CD14-positive monocyte (primary cell): ENCODE measurements around the gene HERC4. TPM values are rescaled to one million over a fixed set of nuclear protein-coding genes. Genes with fewer than 3 reads are reported as not detected.

ENCODE experiments used
- DNase-seq, 3 donors: peaks; one replicate each; pipeline ENCODE4 v3.0.0-alpha.2; 2011 to 2022
- H2AFZ ChIP-seq: 2 replicates; pipeline ENCODE4 v1.6.0; 2012; ENCODE audit warnings: mild to moderate bottlenecking, low read depth, low read length, inconsistent platforms; ENCODE audit not compliant: insufficient read depth, poor library complexity, severe bottlenecking
- H3K27ac ChIP-seq, 2 donors: 1 replicate in 1 of 2; 2 replicates in 1 of 2; pipeline ENCODE4 v1.5.1; 2012 to 2013; ENCODE audit warnings: low read length in 2 of 2, control low read depth in 1 of 2, inconsistent platforms in 1 of 2, low read depth in 1 of 2, mild to moderate bottlenecking in 1 of 2
- H3K27me3 ChIP-seq, 2 donors: one replicate each; pipeline versions ENCODE4 v1.6.0 to v1.6.1; 2011 to 2013; ENCODE audit warnings: low read length in 2 of 2; ENCODE audit not compliant: control insufficient read depth in 2 of 2, insufficient read depth in 2 of 2
- H3K36me3 ChIP-seq, 2 donors: replicated peaks in 1 of 2; 1 replicate in 1 of 2; 2 replicates in 1 of 2; pipeline versions ENCODE4 v1.5.1 to v1.6.1; 2012 to 2013; ENCODE audit warnings: low read length in 2 of 2, control low read depth in 1 of 2, inconsistent platforms in 1 of 2, mild to moderate bottlenecking in 1 of 2; ENCODE audit not compliant: insufficient read depth in 2 of 2, control insufficient read depth in 1 of 2
- H3K4me1 ChIP-seq, 2 donors: 1 replicate in 1 of 2; 2 replicates in 1 of 2; pipeline versions ENCODE4 v1.5.1 to v1.6.1; 2012 to 2013; ENCODE audit warnings: low read length in 2 of 2, control low read depth in 1 of 2, inconsistent platforms in 1 of 2, mild to moderate bottlenecking in 1 of 2, moderate library complexity in 1 of 2; ENCODE audit not compliant: insufficient read depth in 2 of 2, control insufficient read depth in 1 of 2
- H3K4me2 ChIP-seq: replicated peaks from 2 replicates; pipeline ENCODE3; 2012; ENCODE audit warnings: low read length, moderate library complexity, mild to moderate bottlenecking; ENCODE audit not compliant: poor library complexity, severe bottlenecking; ENCODE audit errors: extremely low read depth
- H3K4me3 ChIP-seq, 3 experiments: fragments of 200-600 bp in 1 of 3; sonication (generic) in 1 of 3; replicated peaks in 1 of 3; 1 replicate in 2 of 3; 2 replicates in 1 of 3; pipeline ENCODE4 v1.5.1; 2011 to 2013; ENCODE audit warnings: low read length in 3 of 3, mild to moderate bottlenecking in 3 of 3, control low read depth in 2 of 3, low read depth in 2 of 3, inconsistent platforms in 1 of 3, moderate library complexity in 1 of 3
- H3K79me2 ChIP-seq: 2 replicates; pipeline ENCODE4 v1.6.0; 2012; ENCODE audit warnings: mild to moderate bottlenecking, control low read depth, inconsistent platforms, low read length, moderate library complexity; ENCODE audit not compliant: insufficient read depth
- H3K9ac ChIP-seq: 2 replicates; pipeline ENCODE4 v1.6.0; 2017; ENCODE audit warnings: low read length, mild to moderate bottlenecking; ENCODE audit not compliant: insufficient read depth, poor library complexity, severe bottlenecking
- H3K9me3 ChIP-seq, 2 donors: replicated peaks in 1 of 2; 1 replicate in 1 of 2; 2 replicates in 1 of 2; pipeline versions ENCODE4 v1.5.1 to v1.6.1; 2012 to 2013; ENCODE audit warnings: low read length in 2 of 2, control low read depth in 1 of 2; ENCODE audit not compliant: control insufficient read depth in 1 of 2, insufficient read depth in 1 of 2
- H4K20me1 ChIP-seq: 2 replicates; pipeline ENCODE4 v1.6.0; 2012; ENCODE audit warnings: mild to moderate bottlenecking, low read length, control low read depth, moderate library complexity; ENCODE audit not compliant: insufficient read depth
- H3K27ac Mint-ChIP-seq, 7 donors: one replicate each; pipeline ENCODE4 v1.8.0; 2020; ENCODE audit warnings: mild to moderate bottlenecking in 7 of 7, mixed read lengths in 7 of 7, moderate library complexity in 6 of 7, inconsistent platforms in 2 of 7
- H3K27me3 Mint-ChIP-seq, 3 donors: one replicate each; pipeline ENCODE4 v1.8.0; 2021 to 2022; ENCODE audit warnings: low read depth in 3 of 3, mild to moderate bottlenecking in 3 of 3, mixed read lengths in 3 of 3, moderate library complexity in 3 of 3, inconsistent platforms in 1 of 3
- H3K36me3 Mint-ChIP-seq, 2 donors: one replicate each; pipeline ENCODE4 v1.8.0; 2020; ENCODE audit warnings: mixed read lengths in 2 of 2, inconsistent platforms in 1 of 2, mild to moderate bottlenecking in 1 of 2
- H3K4me1 Mint-ChIP-seq: one replicate; pipeline ENCODE4 v1.8.0; 2020; ENCODE audit warnings: mild to moderate bottlenecking, mixed read lengths
- H3K4me3 Mint-ChIP-seq, 2 donors: one replicate each; pipeline ENCODE4 v1.8.0; 2020; ENCODE audit warnings: mild to moderate bottlenecking in 2 of 2, mixed read lengths in 2 of 2, moderate library complexity in 1 of 2
- H3K9me3 Mint-ChIP-seq, 7 donors: one replicate each; pipeline ENCODE4 v1.8.0; 2020 to 2022; ENCODE audit warnings: mixed read lengths in 7 of 7, mild to moderate bottlenecking in 6 of 7, moderate library complexity in 6 of 7, inconsistent platforms in 2 of 7
- CTCF ChIP-seq: fragments of 200-600 bp; IDR thresholded peaks from one replicate; pipeline ENCODE4 v1.8.0; 2022; ENCODE audit warnings: antibody characterized with exemption, mild to moderate bottlenecking
- WGBS: methylation state at CpG from one replicate; pipeline ENCODE4 v1.1.5; 2013; ENCODE audit warnings: missing lambda C conversion rate; ENCODE audit not compliant: insufficient coverage; 5-methylcytosine and 5-hydroxymethylcytosine counted together
- intact Hi-C, 2 donors: fragments of 100-400 bp; cut with micrococcal nuclease; formaldehyde crosslinking; loops; one replicate each; pipeline versions ENCODE4 v1.15.0 to v1.15.1; 2023
- polyA plus RNA-seq, 3 donors: library from polyadenylated mRNA; depleted of rRNA in 1 of 3; unstranded in 2 of 3; stranded (reverse) in 1 of 3; fragments of 300-500 nt in 2 of 3; fragments of >200 nt in 1 of 3; fragmentation: Illumina TruSeq in 2 of 3; gene quantifications; 1 replicate in 2 of 3; 2 replicates in 1 of 3; pipeline ENCODE4 v1.2.3, GENCODE V29; 2012 to 2021

Gene HERC4
- polyA plus RNA-seq, 3 donors = 10.7 to 17.5 (median 14.3) TPM

GRCh38 chr10:68103261-68103878, 28.3 kb upstream of the HERC4 start:
- intact Hi-C loops = no loop called here
- H3K4me3 ChIP-seq = no peak overlapping the region
- H3K4me2 ChIP-seq = no peak overlapping the region
- no peaks in the 10 kb centered on the region for H3K4me1 ChIP-seq
- H3K9ac ChIP-seq = no peak overlapping the region
- H4K20me1 ChIP-seq = no peaks in the 10 kb centered on the region
- H3K9me3 ChIP-seq = no peaks in the 10 kb centered on the region
- no peak overlapping the region for H2AFZ ChIP-seq
- no peaks in the 10 kb centered on the region for H3K27me3 ChIP-seq
- Mint-ChIP-seq H3K4me3 (no peak overlapping the region), H3K9me3 (no peaks in the 10 kb centered on the region), H3K27me3 (peaks cover 0 to 5% (median 3%) of the 10 kb centered on the region in 3 donors), H3K4me1 (peaks cover 2% of the 10 kb centered on the region), H3K36me3 (no peaks in the 10 kb centered on the region), H3K27ac (no peak overlapping the region)
- DNase-seq = no peak
- no peak overlapping the region for H3K27ac ChIP-seq
- TF ChIP-seq CTCF = no peak
- no peaks in the 10 kb centered on the region for H3K36me3 ChIP-seq
- 89% methylated on average over 3 of the region's 4 CpGs for WGBS
- no peaks in the 10 kb centered on the region for H3K79me2 ChIP-seq

GRCh38 chr10:68101066-68101465, 26.0 kb upstream of the HERC4 start:
- intact Hi-C loops = no loop called here
- H3K27me3 ChIP-seq = no peaks in the 10 kb centered on the region
- H3K27ac ChIP-seq = no peak overlapping the region
- no peak for DNase-seq
- no peak overlapping the region for H3K4me2 ChIP-seq
- Mint-ChIP-seq H3K27ac (no peak overlapping the region), H3K36me3 (no peaks in the 10 kb centered on the region), H3K4me1 (peaks cover 2% of the 10 kb centered on the region), H3K4me3 (no peak overlapping the region), H3K27me3 (peaks cover 0 to 5% (median 3%) of the 10 kb centered on the region in 3 donors), H3K9me3 (no peaks in the 10 kb centered on the region)
- no peaks in the 10 kb centered on the region for H4K20me1 ChIP-seq
- H2AFZ ChIP-seq = no peak overlapping the region
- H3K9me3 ChIP-seq = no peaks in the 10 kb centered on the region
- no peaks in the 10 kb centered on the region for H3K79me2 ChIP-seq
- H3K4me1 ChIP-seq = no peaks in the 10 kb centered on the region
- WGBS = no CpG with 5 or more reads among the region's 2 CpGs
- no peak overlapping the region for H3K9ac ChIP-seq
- no peak for TF ChIP-seq CTCF
- no peaks in the 10 kb centered on the region for H3K36me3 ChIP-seq
- no peak overlapping the region for H3K4me3 ChIP-seq
